Gastroesophageal sphincter (tissue), 3 donors: ENCODE measurements around the gene COMMD9.

Experiments
- CTCF ChIP-seq, 4 experiments: fragments of 200-600 bp in 2 of 4; fragments of 450-650 bp in 2 of 4; sonication (generic) in 1 of 4; IDR thresholded peaks; one replicate each; pipeline ENCODE4 v1.5.1; 2017 to 2019; ENCODE audit warnings: antibody characterized with exemption in 4 of 4, mild to moderate bottlenecking in 2 of 4, moderate library complexity in 2 of 4
- EP300 ChIP-seq: sonication (generic); formaldehyde crosslinking; IDR thresholded peaks from one replicate; pipeline ENCODE4 v1.6.1; 2017; ENCODE audit warnings: antibody characterized with exemption, mild to moderate bottlenecking

DNA sequence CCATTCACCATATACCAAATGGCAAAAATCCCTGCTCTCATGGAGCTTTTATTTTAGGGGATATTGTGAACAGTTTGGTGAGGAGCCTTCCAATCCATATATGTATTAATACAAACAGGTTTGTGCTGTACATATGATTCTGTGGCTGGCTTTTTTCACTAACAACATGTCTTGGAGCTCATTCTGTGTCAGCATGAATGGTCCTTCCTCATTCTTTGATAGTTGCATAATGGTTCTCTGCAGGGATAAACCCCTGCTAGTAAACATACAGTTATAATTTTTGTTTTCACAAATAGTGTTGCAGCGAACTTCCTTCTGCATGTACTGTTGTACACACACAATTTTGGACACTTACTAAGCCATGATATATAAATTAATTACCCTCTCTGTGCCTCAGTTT lies 15.1 kb upstream of the COMMD9 start:
- TF ChIP-seq EP300: no peak
- TF ChIP-seq CTCF (IDR thresholded peaks at IDR 0.05): no peak
